HepG2 (cell line): ENCODE data around the gene GGTA1. TPM values are rescaled to one million over a fixed set of nuclear protein-coding genes. Genes with fewer than 3 reads are reported as not detected.

Source experiments
- ARNT ChIP-seq: fragments of 450-650 bp; IDR thresholded peaks from 2 replicates; pipeline ENCODE4 v1.6.1; 2017
- CBX1 ChIP-seq: IDR thresholded peaks from one replicate; pipeline ENCODE4 v1.6.1; 2016; ENCODE audit warnings: antibody characterized with exemption, low read depth
- CENPX ChIP-seq: sonication (generic); formaldehyde crosslinking; IDR thresholded peaks from 2 replicates; pipeline ENCODE4 v1.9.0; 2021; ENCODE audit warnings: mild to moderate bottlenecking, missing genetic modification reagents, moderate library complexity
- HES4 ChIP-seq: sonication (generic); formaldehyde crosslinking; IDR thresholded peaks from 2 replicates; pipeline ENCODE4 v1.9.0; 2021; ENCODE audit warnings: mild to moderate bottlenecking, missing genetic modification reagents, borderline replicate concordance
- HHEX ChIP-seq: IDR thresholded peaks from 2 replicates; pipeline ENCODE4 v1.6.1; 2016; ENCODE audit warnings: control low read depth
- HNRNPL ChIP-seq: fragments of 200-400 bp; formaldehyde crosslinking; IDR thresholded peaks from 2 replicates; pipeline ENCODE4 v1.6.1; 2017; ENCODE audit warnings: mild to moderate bottlenecking, low read depth, low read length
- KMT2A ChIP-seq: sonication (generic); formaldehyde crosslinking; IDR thresholded peaks from 2 replicates; pipeline ENCODE4 v1.4.0; 2020; ENCODE audit warnings: missing genetic modification reagents
- NFAT5 ChIP-seq: sonication (generic); formaldehyde crosslinking; IDR thresholded peaks from 2 replicates; pipeline ENCODE4 v1.4.0; 2020; ENCODE audit warnings: missing genetic modification reagents
- RAD21 ChIP-seq: fragments of 450-650 bp; formaldehyde crosslinking; IDR thresholded peaks from 2 replicates; pipeline ENCODE4 v1.5.0; 2020; ENCODE audit warnings: mild to moderate bottlenecking
- SOX13 ChIP-seq, 3 experiments: fragments of 450-650 bp in 1 of 3; sonication (generic) in 1 of 3; formaldehyde crosslinking in 1 of 3; IDR thresholded peaks in 2 of 3; conservative IDR thresholded peaks in 1 of 3; 2 replicates each; pipeline versions ENCODE4 v1.5.0 to v1.6.1; 2016 to 2020; ENCODE audit warnings: antibody characterized with exemption in 1 of 3, mild to moderate bottlenecking in 1 of 3, missing compliant biosample characterization in 1 of 3, missing genetic modification reagents in 1 of 3, moderate library complexity in 1 of 3
- STAT5B ChIP-seq: sonication (generic); formaldehyde crosslinking; IDR thresholded peaks from 2 replicates; pipeline ENCODE4 v1.4.0; 2020; ENCODE audit warnings: missing genetic modification reagents
- ZNF253 ChIP-seq: sonication (generic); formaldehyde crosslinking; IDR thresholded peaks from 2 replicates; pipeline ENCODE4 v1.8.0; 2022; ENCODE audit warnings: mild to moderate bottlenecking, missing genetic modification reagents, borderline replicate concordance
- ZNF260 ChIP-seq: sonication (generic); formaldehyde crosslinking; IDR thresholded peaks from 2 replicates; pipeline ENCODE4 v1.4.0; 2020; ENCODE audit warnings: missing genetic modification reagents, low read depth, mild to moderate bottlenecking, borderline replicate concordance
- ZNF292 ChIP-seq: sonication (generic); formaldehyde crosslinking; IDR thresholded peaks from 2 replicates; pipeline ENCODE4 v1.8.1; 2022; ENCODE audit warnings: mild to moderate bottlenecking, low read depth, missing genetic modification reagents, borderline replicate concordance
- ZNF484 ChIP-seq: sonication (generic); formaldehyde crosslinking; IDR thresholded peaks from 2 replicates; pipeline ENCODE4 v1.5.1; 2020; ENCODE audit warnings: mild to moderate bottlenecking, low read depth, missing genetic modification reagents, borderline replicate concordance
- ZNF549 ChIP-seq: sonication (generic); formaldehyde crosslinking; IDR thresholded peaks from 2 replicates; pipeline ENCODE4 v1.5.0; 2020; ENCODE audit warnings: missing genetic modification reagents
- ZNF558 ChIP-seq: sonication (generic); formaldehyde crosslinking; IDR thresholded peaks from 2 replicates; pipeline ENCODE4 v1.9.0; 2022; ENCODE audit warnings: mild to moderate bottlenecking, missing genetic modification reagents, borderline replicate concordance
- ZNF616 ChIP-seq: sonication (generic); formaldehyde crosslinking; IDR thresholded peaks from 2 replicates; pipeline ENCODE4 v1.5.0; 2020; ENCODE audit warnings: low read depth, mild to moderate bottlenecking, missing genetic modification reagents
- ZNF670 ChIP-seq: sonication (generic); formaldehyde crosslinking; IDR thresholded peaks from 2 replicates; pipeline ENCODE4 v1.8.0; 2022; ENCODE audit warnings: mild to moderate bottlenecking, missing genetic modification reagents, borderline replicate concordance
- ZNF720 ChIP-seq: sonication (generic); formaldehyde crosslinking; IDR thresholded peaks from 2 replicates; pipeline ENCODE4 v1.4.0; 2020; ENCODE audit warnings: missing genetic modification reagents
- ZNF788 ChIP-seq: sonication (generic); formaldehyde crosslinking; IDR thresholded peaks from 2 replicates; pipeline ENCODE4 v1.5.0; 2020; ENCODE audit warnings: mild to moderate bottlenecking, missing genetic modification reagents, borderline replicate concordance
- polyA plus RNA-seq, 8 experiments: library from polyadenylated mRNA; depleted of rRNA in 3 of 8; stranded (reverse) in 7 of 8; unstranded in 1 of 8; fragments of >200 nt; fragmentation: Illumina TruSeq in 4 of 8; extraction: Trizol in 4 of 8; gene quantifications; 2 replicates each; pipeline versions ENCODE4 v1.2.1 to v1.2.3, GENCODE V29; 2011 to 2016; ENCODE audit warnings: low read depth in 4 of 8, missing spikeins in 1 of 8, mixed read lengths in 1 of 8; ENCODE audit not compliant: insufficient read depth in 1 of 8
- total RNA-seq, 5 experiments: library from RNA; depleted of rRNA; stranded (reverse); fragments of >200 nt; fragmentation: Illumina TruSeq; extraction: Trizol; gene quantifications; 2 replicates each; pipeline ENCODE4 v1.2.3, GENCODE V29; 2016; ENCODE audit warnings: low read depth in 1 of 5
- TF ChIP-seq, protein P1 (sequence below), 2 experiments: sonication (generic) in 1 of 2; formaldehyde crosslinking in 1 of 2; IDR thresholded peaks; 2 replicates each; pipeline versions ENCODE4 v1.4.0 to v1.6.1; 2016 to 2020; ENCODE audit warnings: borderline replicate concordance in 1 of 2, low read depth in 1 of 2, mild to moderate bottlenecking in 1 of 2, missing genetic modification reagents in 1 of 2

The GGTA1 gene
- total and polyA plus RNA-seq, 2 of the 13 experiments (the other 11 are each of a cell fraction or from before 2014, with no cell fraction given) = not detected

GRCh38 chr9:121545875-121546423 is 46.3 kb upstream of the GGTA1 start (continued):
- TF ChIP-seq CENPX (CRISPR knock-in tag) (no peak), ZNF253 (CRISPR knock-in tag) (no peak), ZNF558 (CRISPR knock-in tag) (no peak), ZNF549 (CRISPR knock-in tag) (no peak), HES4 (no peak), ZNF788 (peak; percentile 26; the same call in 1 of the 2 replicates), ZNF616 (CRISPR knock-in tag) (no peak), ZNF260 (CRISPR knock-in tag) (no peak), HHEX (CRISPR knock-in tag) (no peak), NFAT5 (CRISPR knock-in tag) (no peak), RAD21 (CRISPR knock-in tag) (peak; percentile 96), HNRNPL (no peak), ZNF720 (CRISPR knock-in tag) (no peak), KMT2A (CRISPR knock-in tag) (no peak), SOX13 (IDR thresholded peaks at IDR 0.05) (no peak), SOX13 (CRISPR knock-in tag; conservative IDR thresholded peaks at IDR 0.05 in 1 of 2, IDR thresholded peaks at IDR 0.05 in 1 of 2) (no peak), ZNF670 (no peak), ZNF484 (no peak), CBX1 (no peak), ARNT (no peak), ZNF292 (CRISPR knock-in tag) (no peak), STAT5B (CRISPR knock-in tag) (no peak)
- TF ChIP-seq, protein P1, sequence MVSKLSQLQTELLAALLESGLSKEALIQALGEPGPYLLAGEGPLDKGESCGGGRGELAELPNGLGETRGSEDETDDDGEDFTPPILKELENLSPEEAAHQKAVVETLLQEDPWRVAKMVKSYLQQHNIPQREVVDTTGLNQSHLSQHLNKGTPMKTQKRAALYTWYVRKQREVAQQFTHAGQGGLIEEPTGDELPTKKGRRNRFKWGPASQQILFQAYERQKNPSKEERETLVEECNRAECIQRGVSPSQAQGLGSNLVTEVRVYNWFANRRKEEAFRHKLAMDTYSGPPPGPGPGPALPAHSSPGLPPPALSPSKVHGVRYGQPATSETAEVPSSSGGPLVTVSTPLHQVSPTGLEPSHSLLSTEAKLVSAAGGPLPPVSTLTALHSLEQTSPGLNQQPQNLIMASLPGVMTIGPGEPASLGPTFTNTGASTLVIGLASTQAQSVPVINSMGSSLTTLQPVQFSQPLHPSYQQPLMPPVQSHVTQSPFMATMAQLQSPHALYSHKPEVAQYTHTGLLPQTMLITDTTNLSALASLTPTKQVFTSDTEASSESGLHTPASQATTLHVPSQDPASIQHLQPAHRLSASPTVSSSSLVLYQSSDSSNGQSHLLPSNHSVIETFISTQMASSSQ (IDR thresholded peaks at IDR 0.05; ENCODE audit: low read depth) = no peak
- TF ChIP-seq, protein P1 (CRISPR knock-in tag; IDR thresholded peaks at IDR 0.05; ENCODE audit: borderline replicate concordance) = 0 out of 2 replicates have a peak, but pooled peaks have one; percentile 27
